HEK293T (cell line): ENCODE data around the gene ANTXR1.
A peak's percentile ranks its signal among the peaks of the same experiment; 100 is the strongest.

ENCODE experiments used
- CTCF ChIA-PET: fragments of 350-600 bp; formaldehyde crosslinking; extraction: SDS; loops from one replicate; lab custom pipeline; 2021; ENCODE audit warnings: antibody characterized with exemption, inconsistent platforms; lab: Yijun Ruan, JAX
- POLR2A ChIA-PET: fragments of 350-600 bp; formaldehyde crosslinking; extraction: SDS; loops from one replicate; lab custom pipeline; 2020; ENCODE audit warnings: antibody characterized with exemption, inconsistent platforms; lab: Yijun Ruan, JAX
- DNase-seq: peaks from one replicate; pipeline ENCODE4 v3.0.0; 2012; ENCODE audit warnings: mixed read lengths; ENCODE audit errors: extremely low spot score
- ARNT ChIP-seq: fragments of 450-650 bp; IDR thresholded peaks from 2 replicates; pipeline ENCODE4 v1.6.1; 2017; ENCODE audit warnings: mild to moderate bottlenecking
- BHLHE40 ChIP-seq: fragments of 450-650 bp; IDR thresholded peaks from 2 replicates; pipeline ENCODE4 v1.6.1; 2016; ENCODE audit warnings: mild to moderate bottlenecking, moderate library complexity, borderline replicate concordance
- CTBP1 ChIP-seq: fragments of 450-650 bp; IDR thresholded peaks from 2 replicates; pipeline ENCODE4 v1.6.1; 2016; ENCODE audit warnings: borderline replicate concordance
- ELF4 ChIP-seq: fragments of 450-650 bp; IDR thresholded peaks from 2 replicates; pipeline ENCODE4 v1.6.1; 2017; ENCODE audit warnings: antibody characterized with exemption
- FOXA1 ChIP-seq: fragments of 450-650 bp; IDR thresholded peaks from 2 replicates; pipeline ENCODE4 v1.6.1; 2016; ENCODE audit warnings: mild to moderate bottlenecking
- FOXK2 ChIP-seq: fragments of 450-650 bp; IDR thresholded peaks from 2 replicates; pipeline ENCODE4 v1.6.1; 2016; ENCODE audit warnings: mild to moderate bottlenecking
- FOXM1 ChIP-seq: fragments of 450-650 bp; IDR thresholded peaks from 2 replicates; pipeline ENCODE4 v1.6.1; 2017; ENCODE audit warnings: mild to moderate bottlenecking, borderline replicate concordance
- HDGF ChIP-seq: fragments of 450-650 bp; IDR thresholded peaks from 2 replicates; pipeline ENCODE4 v1.6.1; 2017; ENCODE audit warnings: antibody characterized with exemption, borderline replicate concordance
- L3MBTL2 ChIP-seq: fragments of 450-650 bp; conservative IDR thresholded peaks from 2 replicates; pipeline ENCODE4 v1.6.1; 2016; ENCODE audit warnings: mild to moderate bottlenecking
- LEF1 ChIP-seq: fragments of 450-650 bp; IDR thresholded peaks from 2 replicates; pipeline ENCODE4 v1.6.1; 2017; ENCODE audit warnings: mild to moderate bottlenecking, borderline replicate concordance
- NFRKB ChIP-seq: fragments of 450-650 bp; IDR thresholded peaks from 2 replicates; pipeline ENCODE4 v1.6.1; 2016; ENCODE audit warnings: mild to moderate bottlenecking, moderate library complexity
- PKNOX1 ChIP-seq: fragments of 450-650 bp; IDR thresholded peaks from 2 replicates; pipeline ENCODE4 v1.6.1; 2016
- SP1 ChIP-seq: fragments of 450-650 bp; IDR thresholded peaks from 2 replicates; pipeline ENCODE4 v1.6.1; 2017
- SUZ12 ChIP-seq: fragments of 450-650 bp; IDR thresholded peaks from 2 replicates; pipeline ENCODE4 v1.6.1; 2016; ENCODE audit warnings: mild to moderate bottlenecking
- TARDBP ChIP-seq: fragments of 450-650 bp; IDR thresholded peaks from 2 replicates; pipeline ENCODE4 v1.6.1; 2016
- ZNF384 ChIP-seq: fragments of 450-650 bp; IDR thresholded peaks from 2 replicates; pipeline ENCODE4 v1.6.1; 2016

ANTXR1 gene

DNA sequence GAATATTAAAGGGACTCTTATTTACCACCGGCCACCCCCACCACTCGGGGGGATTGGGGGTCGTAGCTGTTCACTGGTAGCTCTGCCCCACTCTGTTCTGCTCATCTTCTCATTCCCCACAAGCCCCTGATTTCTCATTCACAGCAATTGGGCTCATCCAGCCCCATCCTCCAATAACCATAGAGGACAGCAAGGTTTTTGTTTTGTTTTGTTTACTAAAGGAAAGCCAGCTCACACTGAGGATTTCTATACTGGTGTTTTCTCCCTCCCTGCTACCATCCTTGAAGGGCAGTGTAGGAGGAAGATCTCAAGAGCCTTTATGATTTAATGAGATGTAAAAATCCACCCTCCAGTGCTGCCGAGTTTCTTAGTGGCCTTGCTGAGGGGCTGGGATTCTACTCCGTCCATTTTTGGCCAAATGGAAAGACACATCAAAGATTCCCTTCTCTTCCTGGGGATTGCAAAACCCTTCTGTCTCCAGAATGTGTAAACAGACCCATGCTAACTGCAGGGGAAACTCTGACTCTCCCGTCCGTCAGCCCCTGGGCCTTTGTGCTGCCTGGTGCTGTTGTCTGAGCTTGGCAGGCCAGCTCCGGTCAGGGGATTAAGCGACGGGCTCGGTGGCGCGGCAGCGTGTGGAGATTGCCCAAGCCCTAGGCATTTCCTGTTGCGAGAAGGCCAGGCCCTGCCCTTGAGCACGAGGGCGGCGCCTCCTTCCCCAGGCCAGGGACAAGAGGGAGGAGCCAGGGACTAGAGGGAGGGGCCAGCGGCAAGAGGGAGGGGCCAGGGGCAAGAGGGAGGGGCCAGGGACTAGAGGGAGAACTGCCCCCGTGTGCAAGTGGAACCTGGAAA lies 165.0 kb downstream of the ANTXR1 start:
- peak; percentile 92 for DNase-seq
- CTCF ChIA-PET: no interaction called here
- POLR2A ChIA-PET: interaction anchor here (0.7 to 1.3 kb wide), 2 partner anchors 16 to 98 kb away, joined by 3 read pairs; no protein-coding TSS in a partner anchor
- TF ChIP-seq L3MBTL2: peak; percentile 80
- 0 out of 2 replicates have a peak, but pooled peaks have one; percentile 26 for TF ChIP-seq ELF4
- TF ChIP-seq HDGF: 0 out of 2 replicates have a peak, but pooled peaks have one; percentile 55
- no peak for TF ChIP-seq BHLHE40

DNA sequence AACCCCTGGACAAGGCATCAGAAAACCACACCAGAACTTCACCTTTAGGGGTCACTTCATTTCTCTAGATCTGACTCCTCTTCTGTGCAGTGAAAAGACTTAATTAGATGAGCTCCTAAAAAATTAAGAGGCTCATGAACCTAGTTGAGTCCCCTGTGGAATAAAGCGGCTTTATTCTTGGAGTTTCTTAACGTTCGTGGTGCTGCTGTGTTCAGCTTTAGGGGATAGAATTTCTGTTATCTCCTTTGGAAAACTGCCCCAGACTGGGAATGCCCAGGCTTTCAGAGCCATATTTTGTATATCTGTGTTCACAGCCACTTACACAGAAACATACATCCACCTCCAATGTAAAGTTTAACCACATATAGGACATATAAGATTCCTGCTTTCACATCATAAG lies 165.8 kb downstream of the ANTXR1 start:
- ChIA-PET CTCF (no interaction called here), POLR2A (interaction anchor here (0.7 to 1.3 kb wide), 2 partner anchors 15 to 97 kb away, joined by 3 read pairs; no protein-coding TSS in a partner anchor)
- no peak for DNase-seq
- TF ChIP-seq FOXM1: no peak
- TF ChIP-seq TARDBP: no peak
- TF ChIP-seq L3MBTL2: no peak
- TF ChIP-seq NFRKB: no peak
- TF ChIP-seq ZNF384: no peak
- no peak for TF ChIP-seq HDGF
- TF ChIP-seq FOXK2: no peak
- no peak for TF ChIP-seq FOXA1
- TF ChIP-seq ARNT: no peak

- ChIA-PET CTCF (no interaction called here), POLR2A (interaction anchor here (1.2 kb wide), 1 partner anchor 9 kb away, joined by 3 read pairs; no protein-coding TSS in a partner anchor)
- DNase-seq: no peak
- TF ChIP-seq BHLHE40: no peak
- TF ChIP-seq ELF4: no peak
- no peak for TF ChIP-seq NFRKB
Measured at GRCh38 chr2:69180227-69180626, 167.2 kb downstream of the ANTXR1 start.

DNA sequence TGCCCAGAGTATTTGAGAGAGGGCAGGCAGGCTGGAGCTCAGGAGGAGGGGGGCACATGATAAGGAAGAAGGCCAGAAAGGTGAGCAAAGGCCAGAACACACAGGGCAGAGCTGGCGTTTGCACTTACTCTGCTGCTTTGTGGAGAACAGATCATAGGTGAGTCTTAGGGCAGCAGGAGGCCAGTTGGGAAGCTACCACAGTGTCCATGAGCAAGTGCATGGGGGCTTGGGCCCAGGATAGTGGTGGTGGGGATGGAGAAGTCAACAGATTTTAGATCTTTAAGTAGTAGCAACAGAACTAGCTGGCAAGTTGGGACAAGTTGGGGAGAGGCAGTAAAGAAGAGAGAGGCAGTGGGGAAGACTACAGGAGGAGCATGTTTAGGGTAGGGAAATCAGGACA lies 168.0 kb downstream of the ANTXR1 start:
- ChIA-PET CTCF (no interaction called here), POLR2A (interaction anchor here (1.2 kb wide), 1 partner anchor 10 kb away, joined by 3 read pairs; no protein-coding TSS in a partner anchor)
- no peak for DNase-seq
- no peak for TF ChIP-seq L3MBTL2
- TF ChIP-seq FOXK2: no peak
- TF ChIP-seq SUZ12: no peak
- no peak for TF ChIP-seq PKNOX1
- no peak for TF ChIP-seq ARNT
- TF ChIP-seq BHLHE40: no peak
- TF ChIP-seq LEF1: no peak
- no peak for TF ChIP-seq TARDBP
- no peak for TF ChIP-seq FOXM1
- TF ChIP-seq SP1: no peak
- no peak for TF ChIP-seq FOXA1
- TF ChIP-seq ELF4: no peak
- no peak for TF ChIP-seq NFRKB
- TF ChIP-seq HDGF: no peak
- no peak for TF ChIP-seq CTBP1

- TF ChIP-seq NFRKB (no peak), FOXK2 (no peak), HDGF (no peak), PKNOX1 (no peak), SUZ12 (no peak), ARNT (no peak), LEF1 (no peak), ZNF384 (no peak), BHLHE40 (no peak), FOXA1 (no peak), FOXM1 (no peak), SP1 (no peak)
- CTCF ChIA-PET: no interaction called here
- POLR2A ChIA-PET: no interaction called here
- no peak for DNase-seq
Measured at GRCh38 chr2:69181806-69182427, 168.9 kb downstream of the ANTXR1 start.

GRCh38 chr2:69183659-69184058 lies 170.7 kb downstream of the ANTXR1 start:
- CTCF ChIA-PET: no interaction called here
- DNase-seq: no peak
- TF ChIP-seq BHLHE40 (no peak), CTBP1 (no peak)
- POLR2A ChIA-PET: no interaction called here

GRCh38 chr2:69184224-69184623 lies 171.2 kb downstream of the ANTXR1 start:
- DNase-seq: no peak
- POLR2A ChIA-PET: no interaction called here
- CTCF ChIA-PET: no interaction called here
- TF ChIP-seq ZNF384 (no peak), HDGF (no peak), TARDBP (no peak)
